C1 segment of cervical spinal cord (tissue), 14 donors: ENCODE data around the gene ANKDD1B.

ENCODE experiments used
- DNase-seq, 14 donors: peaks; one replicate each; lab custom pipeline; 2025; lab: John Stamatoyannopoulos, UW

The ANKDD1B gene

GRCh38 chr5:75706016-75706415 is 94.8 kb downstream of the ANKDD1B start:
- no peak for DNase-seq

GRCh38 chr5:75706775-75707174 is 95.5 kb downstream of the ANKDD1B start:
- DNase-seq = no peak

GRCh38 chr5:75707911-75708509 is 96.8 kb downstream of the ANKDD1B start:
- no peak for DNase-seq

GRCh38 chr5:75710637-75711036 is 99.4 kb downstream of the ANKDD1B start:
- no peak for DNase-seq

GRCh38 chr5:75711151-75711550 is 99.9 kb downstream of the ANKDD1B start:
- no peak for DNase-seq

DNA sequence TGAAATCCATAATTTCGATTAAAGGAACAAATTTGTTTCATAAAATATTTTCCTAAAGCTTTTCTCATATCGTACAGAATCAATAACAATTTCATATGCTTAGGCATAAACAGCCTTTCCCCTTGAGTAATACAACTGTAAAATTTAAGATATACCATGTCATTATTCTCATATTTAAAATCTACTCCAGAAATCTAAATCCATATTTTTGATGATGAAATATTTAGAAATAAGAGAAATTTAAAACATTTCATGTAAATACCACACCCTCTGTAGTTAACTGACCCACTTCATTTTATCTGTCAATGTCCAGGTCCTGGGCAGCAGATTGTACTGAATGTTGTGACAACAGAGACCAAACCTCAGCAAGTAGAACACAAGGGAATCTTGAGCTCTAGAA is 100.8 kb downstream of the ANKDD1B start:
- DNase-seq = no peak

- no peak for DNase-seq
Observed at GRCh38 chr5:75716715-75717081, 105.4 kb downstream of the ANKDD1B start.

- DNase-seq = peak; percentile 70 to 94 (median 90)
Observed at GRCh38 chr5:75717082-75717922, 106.0 kb downstream of the ANKDD1B start, which contains the start of gene POC5. TSS of gene POC5 (minus strand) at chr5:75717437. CDS start at chr5:75712937, 4,500 bp downstream.

- DNase-seq = no peak
Observed at GRCh38 chr5:75720882-75721281, 109.6 kb downstream of the ANKDD1B start.
